Measurements from ENCODE around the gene SKI. TPM values are rescaled to one million over a fixed set of nuclear protein-coding genes. Genes with fewer than 3 reads are reported as not detected.
A peak's percentile ranks its signal among the peaks of the same experiment; 100 is the strongest.

Gene SKI
- total RNA-seq, 1 donor from 2014 or later, result 62.0 TPM

DNA sequence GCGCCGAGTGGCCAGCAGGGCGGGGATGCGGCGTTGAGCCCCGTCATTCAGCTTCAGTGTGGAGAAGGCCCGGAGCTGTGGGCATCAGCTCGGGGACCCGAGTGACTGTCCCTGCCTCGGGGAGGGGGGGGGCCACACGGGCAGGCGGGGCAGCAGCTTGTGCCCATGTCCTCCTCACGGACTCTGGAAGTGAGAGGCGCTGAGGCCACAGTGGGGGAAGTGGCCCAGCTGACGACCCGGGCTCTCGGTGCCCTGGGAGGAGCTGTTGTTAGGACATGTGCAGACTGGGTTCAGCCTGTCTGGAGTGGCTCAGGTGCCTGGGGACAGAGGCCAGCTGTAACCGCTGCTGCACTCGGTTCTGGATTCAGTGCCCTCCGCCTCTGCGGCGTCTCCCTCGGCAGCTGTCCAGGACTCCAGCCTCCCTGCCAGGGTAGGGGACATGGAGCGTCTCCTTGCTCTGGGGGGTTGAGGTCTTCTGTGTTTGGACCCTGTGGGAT lies 71.1 kb downstream of the SKI start:
- TF ChIP-seq, protein P1, sequence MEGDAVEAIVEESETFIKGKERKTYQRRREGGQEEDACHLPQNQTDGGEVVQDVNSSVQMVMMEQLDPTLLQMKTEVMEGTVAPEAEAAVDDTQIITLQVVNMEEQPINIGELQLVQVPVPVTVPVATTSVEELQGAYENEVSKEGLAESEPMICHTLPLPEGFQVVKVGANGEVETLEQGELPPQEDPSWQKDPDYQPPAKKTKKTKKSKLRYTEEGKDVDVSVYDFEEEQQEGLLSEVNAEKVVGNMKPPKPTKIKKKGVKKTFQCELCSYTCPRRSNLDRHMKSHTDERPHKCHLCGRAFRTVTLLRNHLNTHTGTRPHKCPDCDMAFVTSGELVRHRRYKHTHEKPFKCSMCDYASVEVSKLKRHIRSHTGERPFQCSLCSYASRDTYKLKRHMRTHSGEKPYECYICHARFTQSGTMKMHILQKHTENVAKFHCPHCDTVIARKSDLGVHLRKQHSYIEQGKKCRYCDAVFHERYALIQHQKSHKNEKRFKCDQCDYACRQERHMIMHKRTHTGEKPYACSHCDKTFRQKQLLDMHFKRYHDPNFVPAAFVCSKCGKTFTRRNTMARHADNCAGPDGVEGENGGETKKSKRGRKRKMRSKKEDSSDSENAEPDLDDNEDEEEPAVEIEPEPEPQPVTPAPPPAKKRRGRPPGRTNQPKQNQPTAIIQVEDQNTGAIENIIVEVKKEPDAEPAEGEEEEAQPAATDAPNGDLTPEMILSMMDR (conservative IDR thresholded peaks at IDR 0.05), result no peak
- no peak overlapping the region for H3K27ac Mint-ChIP-seq (ENCODE audit: unreplicated experiment)
- H3K4me3 Mint-ChIP-seq, result no peak overlapping the region
- H3K9me3 Mint-ChIP-seq, result no peaks in the 10 kb centered on the region
- peaks cover 11% of the 10 kb centered on the region for H3K4me1 Mint-ChIP-seq
- no peak for DNase-seq (ENCODE audit: low read depth, low spot score)
- H3K36me3 Mint-ChIP-seq (ENCODE audit: low read depth), result no peaks in the 10 kb centered on the region
- H3K27me3 Mint-ChIP-seq (ENCODE audit: low read depth), result no peaks in the 10 kb centered on the region

DNA sequence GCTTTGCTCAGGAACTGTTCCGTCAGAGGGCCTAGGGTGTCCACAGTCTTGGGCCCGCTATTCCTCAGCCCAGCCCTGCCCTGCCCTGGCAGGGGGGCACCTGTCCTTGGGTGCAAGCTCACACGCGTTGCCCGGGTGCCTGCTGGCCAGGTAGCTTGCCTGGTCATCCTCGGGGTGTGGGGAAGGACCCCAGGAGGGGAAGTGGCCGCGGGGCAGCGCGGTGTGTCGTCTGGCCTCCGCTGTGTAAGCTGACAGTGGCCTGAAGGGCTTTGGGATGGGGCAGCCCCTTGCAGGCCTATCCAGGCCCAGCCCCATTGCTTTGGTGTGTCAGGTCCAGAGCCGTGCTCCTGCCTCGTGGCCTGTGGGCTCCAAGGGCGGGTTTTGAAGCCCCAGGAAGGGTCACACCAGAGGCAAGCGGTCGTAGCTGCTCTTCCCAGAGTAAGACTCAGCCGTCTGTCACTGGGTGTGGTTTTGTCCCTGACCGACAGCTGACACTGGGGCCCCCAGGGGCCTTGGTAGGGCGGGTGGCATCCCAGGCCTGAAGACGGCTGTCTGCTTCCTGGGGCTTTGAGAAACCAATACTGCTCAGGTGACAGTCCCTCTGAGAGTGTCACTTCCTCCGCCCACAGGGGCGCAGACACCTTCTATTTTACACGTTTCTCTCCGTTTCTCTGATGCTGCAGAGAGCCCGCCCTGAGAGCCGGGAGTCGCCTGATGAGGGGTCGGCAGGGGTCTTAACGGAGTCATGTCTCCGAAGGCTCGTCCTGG lies 72.1 kb downstream of the SKI start:
- no peaks in the 10 kb centered on the region for H3K36me3 Mint-ChIP-seq (ENCODE audit: low read depth)
- peaks cover 11% of the 10 kb centered on the region for H3K4me1 Mint-ChIP-seq
- peak overlapping the region; percentile 50 for H3K27ac Mint-ChIP-seq (ENCODE audit: unreplicated experiment)
- H3K4me3 Mint-ChIP-seq, result no peak overlapping the region
- TF ChIP-seq, protein P1 (conservative IDR thresholded peaks at IDR 0.05), result no peak
- no peaks in the 10 kb centered on the region for H3K9me3 Mint-ChIP-seq
- no peak for DNase-seq (ENCODE audit: low read depth, low spot score)
- no peaks in the 10 kb centered on the region for H3K27me3 Mint-ChIP-seq (ENCODE audit: low read depth)

DNA sequence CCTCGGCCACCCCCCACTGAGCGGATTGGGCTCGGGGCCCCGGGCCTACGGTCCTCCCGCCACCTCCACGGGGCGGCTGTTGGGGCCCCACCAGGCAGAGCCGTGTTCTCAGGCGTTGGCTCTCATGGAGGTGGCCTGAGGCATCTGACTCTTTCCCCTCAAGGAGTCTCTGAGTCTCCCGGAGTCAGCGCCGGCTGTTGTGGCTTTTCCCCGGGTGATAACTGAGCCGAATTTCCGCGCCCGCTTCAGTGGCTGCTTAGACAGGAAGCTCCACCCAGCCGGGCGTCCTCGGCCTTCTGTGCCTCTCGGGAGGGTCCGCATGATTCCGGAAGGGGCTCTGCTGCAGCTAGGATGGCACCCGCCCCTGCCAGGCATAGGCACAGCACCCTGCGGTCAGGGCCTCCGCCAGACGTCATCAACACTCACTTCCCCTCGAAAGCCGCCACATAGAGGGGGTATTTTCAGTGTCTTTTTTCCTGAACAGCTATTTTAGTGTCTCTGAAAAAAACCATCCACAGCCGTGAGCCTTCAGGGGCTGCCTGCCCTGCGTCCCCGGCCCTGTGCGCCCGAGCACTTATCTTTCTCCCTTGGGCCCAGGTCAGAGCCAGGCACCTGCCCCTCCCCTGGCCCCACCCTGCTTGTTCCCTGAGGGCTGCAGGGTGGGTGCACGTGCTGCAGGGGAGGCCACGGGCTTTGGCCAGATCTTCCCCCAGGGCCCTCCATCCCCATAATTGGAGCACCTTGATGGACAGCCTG lies 72.9 kb downstream of the SKI start:
- Mint-ChIP-seq H3K4me1 (peaks cover 6% of the 10 kb centered on the region), H3K27me3 (ENCODE audit: low read depth) (no peaks in the 10 kb centered on the region), H3K4me3 (no peak overlapping the region), H3K9me3 (no peaks in the 10 kb centered on the region), H3K36me3 (ENCODE audit: low read depth) (peaks cover 2% of the 10 kb centered on the region), H3K27ac (ENCODE audit: unreplicated experiment) (no peak overlapping the region)
- TF ChIP-seq, protein P1 (conservative IDR thresholded peaks at IDR 0.05), result no peak
- no peak for DNase-seq (ENCODE audit: low read depth, low spot score)

DNA sequence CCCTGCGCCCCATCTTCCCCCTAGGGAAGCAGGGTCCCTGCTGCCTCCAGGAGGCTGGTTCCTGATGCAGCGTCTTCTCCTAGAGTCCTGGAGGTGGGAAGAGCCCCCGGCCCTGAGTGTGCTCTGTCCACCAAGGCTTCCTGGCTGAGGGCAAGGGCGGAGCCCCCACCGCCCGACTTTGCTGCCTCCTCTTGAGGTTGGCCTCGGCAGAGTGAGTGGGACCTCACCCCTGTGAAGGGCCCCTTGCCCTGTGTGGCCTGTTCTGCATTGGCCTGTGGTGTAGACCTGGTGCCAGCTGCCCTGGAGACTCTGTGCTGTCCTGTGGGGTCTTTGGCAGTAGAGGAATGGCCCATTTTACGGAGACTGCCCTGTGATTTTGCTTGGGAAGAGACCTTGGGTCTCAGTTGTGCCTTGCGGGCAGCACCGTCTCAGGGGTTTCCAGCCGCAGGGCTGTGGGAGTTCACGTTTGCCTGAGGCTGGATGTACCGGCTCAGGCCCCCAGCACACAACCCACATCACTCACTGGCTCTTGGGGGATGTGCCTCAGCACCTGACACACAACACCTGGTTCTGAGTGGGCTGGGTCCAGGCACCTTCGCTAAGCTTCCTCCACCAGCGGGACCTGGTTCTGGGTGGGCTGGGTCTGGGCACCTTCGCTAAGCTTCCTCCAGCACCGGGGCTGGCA lies 73.6 kb downstream of the SKI start:
- TF ChIP-seq, protein P1 (conservative IDR thresholded peaks at IDR 0.05), result no peak
- H3K4me3 Mint-ChIP-seq, result no peak overlapping the region
- no peaks in the 10 kb centered on the region for H3K27me3 Mint-ChIP-seq (ENCODE audit: low read depth)
- no peaks in the 10 kb centered on the region for H3K9me3 Mint-ChIP-seq
- H3K4me1 Mint-ChIP-seq, result peaks cover under 1% of the 10 kb centered on the region
- H3K27ac Mint-ChIP-seq (ENCODE audit: unreplicated experiment), result no peak overlapping the region
- peaks cover 3% of the 10 kb centered on the region for H3K36me3 Mint-ChIP-seq (ENCODE audit: low read depth)
- no peak for DNase-seq (ENCODE audit: low read depth, low spot score)

DNA sequence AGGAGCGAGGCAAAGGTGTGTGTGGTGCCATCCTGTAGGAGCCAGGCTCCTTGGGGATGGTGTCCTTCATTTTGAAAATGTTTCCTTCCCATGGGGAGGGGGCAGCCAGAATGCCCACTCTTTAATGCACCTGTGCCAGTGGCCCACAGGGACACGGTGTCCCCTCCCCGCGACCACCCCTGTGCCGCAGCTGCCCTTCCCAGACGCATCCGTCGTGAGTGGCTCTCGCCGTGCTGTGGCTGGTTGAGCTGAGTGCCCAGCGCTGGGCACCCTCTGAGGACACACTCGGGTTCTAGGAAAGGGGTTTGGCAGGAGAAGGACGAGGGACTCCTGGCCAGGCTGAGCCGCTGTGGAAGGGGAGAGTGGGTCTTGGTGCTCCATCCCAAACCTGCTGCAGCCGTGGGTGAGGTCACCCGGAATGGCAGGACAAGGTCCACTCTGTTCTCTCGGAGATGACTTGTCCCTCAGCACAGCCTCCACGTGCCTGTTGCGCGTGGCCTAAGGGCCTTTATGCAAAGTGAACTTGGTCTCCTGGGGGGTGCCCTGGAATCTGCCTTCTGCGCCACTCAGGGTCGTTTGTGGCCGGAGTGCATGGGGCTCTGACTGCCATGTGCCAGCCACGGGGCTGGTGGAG lies 74.3 kb downstream of the SKI start:
- H3K27ac Mint-ChIP-seq (ENCODE audit: unreplicated experiment), result no peak overlapping the region
- no peak overlapping the region for H3K4me3 Mint-ChIP-seq
- H3K27me3 Mint-ChIP-seq (ENCODE audit: low read depth), result no peaks in the 10 kb centered on the region
- no peaks in the 10 kb centered on the region for H3K9me3 Mint-ChIP-seq
- H3K36me3 Mint-ChIP-seq (ENCODE audit: low read depth), result peaks cover 4% of the 10 kb centered on the region
- DNase-seq (ENCODE audit: low read depth, low spot score), result no peak
- TF ChIP-seq, protein P1 (conservative IDR thresholded peaks at IDR 0.05), result no peak
- H3K4me1 Mint-ChIP-seq, result no peaks in the 10 kb centered on the region

Data from neural crest cell (in vitro differentiated cells).